NCI-H1048 (cell line): Measurements from ENCODE around the gene TPT1.
A peak's percentile ranks its signal among the peaks of the same experiment; 100 is the strongest.
"Not testable (repeated sequence)": the region's sequence is repeated elsewhere in the genome, so short reads cannot be mapped to it uniquely, and the experiment has no call there.

Source experiments
- DNase-seq: peaks from one replicate; lab custom pipeline; 2025; lab: John Stamatoyannopoulos, UW

The TPT1 gene

GRCh38 chr13:45367358-45367757 lies 26.4 kb upstream of the TPT1 start:
- DNase-seq, result no peak

GRCh38 chr13:45365558-45365885 lies 24.5 kb upstream of the TPT1 start:
- DNase-seq, result no peak

GRCh38 chr13:45364876-45365557 lies 24.0 kb upstream of the TPT1 start:
- DNase-seq, result no peak

GRCh38 chr13:45362939-45363338 lies 22.0 kb upstream of the TPT1 start:
- DNase-seq, result no peak

GRCh38 chr13:45361596-45362206 lies 20.7 kb upstream of the TPT1 start:
- no peak for DNase-seq

- no peak for DNase-seq
Measured at GRCh38 chr13:45356966-45357672, 16.1 kb upstream of the TPT1 start.

- no peak for DNase-seq
Measured at GRCh38 chr13:45353895-45354294, 12.9 kb upstream of the TPT1 start.

- DNase-seq, result no peak
Measured at GRCh38 chr13:45352031-45352430, 11.0 kb upstream of the TPT1 start.

- no peak for DNase-seq
Measured at GRCh38 chr13:45350152-45350551, 9.2 kb upstream of the TPT1 start.

- DNase-seq, result no peak
Measured at GRCh38 chr13:45349438-45349837, 8.5 kb upstream of the TPT1 start.

GRCh38 chr13:45344064-45344463 lies 3.1 kb upstream of the TPT1 start:
- not testable (repeated sequence) for DNase-seq

GRCh38 chr13:45343102-45343501 lies 2.1 kb upstream of the TPT1 start:
- DNase-seq, result not testable (repeated sequence)

GRCh38 chr13:45342668-45343067 lies 1.7 kb upstream of the TPT1 start:
- not testable (repeated sequence) for DNase-seq

- no peak for DNase-seq
Measured at GRCh38 chr13:45341799-45342500, 967 bp upstream of the TPT1 start.

- peak; percentile 40 for DNase-seq
Measured at GRCh38 chr13:45340422-45341033, 455 bp downstream of the TPT1 start.

GRCh38 chr13:45339867-45340266 lies 1.1 kb downstream of the TPT1 start:
- DNase-seq, result no peak

- no peak for DNase-seq
Measured at GRCh38 chr13:45339399-45339798, 1.6 kb downstream of the TPT1 start.

GRCh38 chr13:45337803-45338202 lies 3.2 kb downstream of the TPT1 start:
- DNase-seq, result no peak

GRCh38 chr13:45337395-45337794 lies 3.6 kb downstream of the TPT1 start:
- DNase-seq, result no peak

GRCh38 chr13:45336025-45336800 lies 4.8 kb downstream of the TPT1 start:
- no peak for DNase-seq

GRCh38 chr13:45335397-45336024 lies 5.5 kb downstream of the TPT1 start:
- no peak for DNase-seq
